SK-MEL-5 (cell line): ENCODE measurements around the gene MYBPHL. TPM values are rescaled to one million over a fixed set of nuclear protein-coding genes. Genes with fewer than 3 reads are reported as not detected.

Source experiments
- DNase-seq: peaks from one replicate; pipeline ENCODE4 v3.0.0-alpha.2; 2016; ENCODE audit warnings: low read depth, low spot score
- in situ Hi-C: cut with HindIII; loops from 2 replicates; pipeline ENCODE4 v1.10.0; 2016; ENCODE audit warnings: low sequenced_read_pairs, high pct_unique_total_duplicates, low pct_unique_long_range_greater_than_20kb
- total RNA-seq: library from RNA; depleted of rRNA; stranded (reverse); fragments of >200 nt; shearing (Covaris generic); gene quantifications from 2 replicates; pipeline ENCODE4 v1.2.3, GENCODE V29; 2014; rRNA removed

Gene MYBPHL
- total RNA-seq, 1 experiment from 2014 or later = 0.18 TPM

DNA sequence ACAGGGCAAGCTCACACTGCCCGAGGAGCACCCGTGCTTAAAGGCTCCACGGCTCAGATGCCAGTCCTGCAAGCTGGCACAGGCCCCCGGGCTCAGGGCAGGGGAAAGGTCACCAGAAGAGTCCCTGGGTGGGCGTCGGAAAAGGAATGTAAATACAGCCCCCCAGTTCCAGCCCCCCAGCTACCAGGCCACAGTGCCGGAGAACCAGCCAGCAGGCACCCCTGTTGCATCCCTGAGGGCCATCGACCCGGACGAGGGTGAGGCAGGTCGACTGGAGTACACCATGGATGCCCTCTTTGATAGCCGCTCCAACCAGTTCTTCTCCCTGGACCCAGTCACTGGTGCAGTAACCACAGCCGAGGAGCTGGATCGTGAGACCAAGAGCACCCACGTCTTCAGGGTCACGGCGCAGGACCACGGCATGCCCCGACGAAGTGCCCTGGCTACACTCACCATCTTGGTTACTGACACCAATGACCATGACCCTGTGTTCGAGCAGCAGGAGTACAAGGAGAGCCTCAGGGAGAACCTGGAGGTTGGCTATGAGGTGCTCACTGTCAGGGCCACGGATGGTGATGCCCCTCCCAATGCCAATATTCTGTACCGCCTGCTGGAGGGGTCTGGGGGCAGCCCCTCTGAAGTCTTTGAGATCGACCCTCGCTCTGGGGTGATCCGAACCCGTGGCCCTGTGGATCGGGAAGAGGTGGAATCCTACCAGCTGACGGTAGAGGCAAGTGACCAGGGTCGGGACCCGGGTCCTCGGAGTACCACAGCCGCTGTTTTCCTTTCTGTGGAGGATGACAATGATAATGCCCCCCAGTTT is 56.1 kb downstream of the MYBPHL start:
- no peak for DNase-seq
- in situ Hi-C loops = no loop called here

DNA sequence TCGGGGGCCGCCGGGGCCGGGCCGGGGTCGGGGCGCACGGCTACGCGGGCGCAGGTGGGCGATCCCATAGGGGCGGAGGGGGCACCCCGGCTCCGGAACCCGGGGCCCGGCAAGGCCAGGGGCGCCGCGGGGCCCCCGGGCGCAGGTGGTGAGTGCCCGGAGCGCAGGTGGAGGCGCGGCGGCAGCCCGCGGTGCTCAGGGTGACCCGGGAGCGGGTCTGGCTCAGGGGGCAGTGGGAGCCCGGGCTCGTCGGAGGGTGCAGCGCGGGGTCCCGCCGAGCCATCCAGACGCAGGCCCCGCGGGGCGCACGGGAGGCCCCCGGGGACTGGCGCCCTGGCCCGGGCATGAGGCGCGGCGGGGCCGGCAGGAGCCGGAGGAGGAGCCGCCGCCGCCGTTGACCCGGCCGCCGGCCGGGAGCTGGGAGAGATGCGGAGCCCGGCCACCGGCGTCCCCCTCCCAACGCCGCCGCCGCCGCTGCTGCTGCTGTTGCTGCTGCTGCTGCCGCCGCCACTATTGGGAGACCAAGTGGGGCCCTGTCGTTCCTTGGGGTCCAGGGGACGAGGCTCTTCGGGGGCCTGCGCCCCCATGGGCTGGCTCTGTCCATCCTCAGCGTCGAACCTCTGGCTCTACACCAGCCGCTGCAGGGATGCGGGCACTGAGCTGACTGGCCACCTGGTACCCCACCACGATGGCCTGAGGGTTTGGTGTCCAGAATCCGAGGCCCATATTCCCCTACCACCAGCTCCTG is 57.0 kb downstream of the MYBPHL start:
- no peak for DNase-seq
- in situ Hi-C loops = no loop called here

DNA sequence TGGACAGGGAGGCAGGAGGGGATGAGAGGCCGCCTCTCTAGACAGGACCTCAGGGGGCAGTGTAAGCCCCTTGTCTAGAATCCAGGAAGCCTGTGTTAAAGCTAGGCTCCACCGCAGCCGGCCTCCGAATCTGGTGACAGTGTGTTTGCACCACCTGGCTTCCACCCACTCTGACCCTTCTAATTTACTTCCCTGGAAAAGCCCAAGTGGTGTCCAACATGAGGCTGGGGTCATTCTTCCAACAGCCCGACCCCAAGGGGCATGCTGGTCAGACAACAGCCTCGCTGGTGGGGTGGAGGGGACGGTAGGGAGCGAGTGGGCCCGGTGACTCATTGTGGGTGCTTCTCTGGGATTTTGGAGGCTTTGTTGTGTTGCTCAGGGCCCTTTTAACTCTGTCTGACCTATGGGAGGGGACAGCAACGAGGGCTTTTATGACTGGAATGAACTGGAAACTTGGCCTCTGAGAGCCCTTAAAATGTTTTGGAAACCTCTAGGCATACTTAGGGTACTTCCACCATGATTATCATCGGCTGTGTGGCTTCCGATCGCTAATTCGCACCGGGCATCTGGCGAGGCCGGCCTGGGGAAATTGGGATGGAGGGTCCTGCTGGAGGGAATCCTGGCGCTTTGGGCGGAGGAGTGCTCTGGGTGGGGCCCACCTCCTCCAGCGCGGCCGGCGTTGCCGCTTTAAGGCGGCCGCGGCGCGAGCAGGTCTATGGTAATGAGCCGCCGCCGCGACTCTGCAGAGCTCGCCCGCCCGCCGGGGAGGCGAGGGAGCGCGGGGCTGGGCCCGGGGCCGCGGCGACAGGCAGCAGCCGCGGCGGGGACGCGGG is 57.8 kb downstream of the MYBPHL start, which contains the start of gene CELSR2:
CELSR2 (plus strand) TSS at position 743 of the 833 bp plus-strand sequence. CDS start 541 bp downstream, outside the sequence.
- peak; percentile 63 for DNase-seq
- in situ Hi-C loops = no loop called here

DNA sequence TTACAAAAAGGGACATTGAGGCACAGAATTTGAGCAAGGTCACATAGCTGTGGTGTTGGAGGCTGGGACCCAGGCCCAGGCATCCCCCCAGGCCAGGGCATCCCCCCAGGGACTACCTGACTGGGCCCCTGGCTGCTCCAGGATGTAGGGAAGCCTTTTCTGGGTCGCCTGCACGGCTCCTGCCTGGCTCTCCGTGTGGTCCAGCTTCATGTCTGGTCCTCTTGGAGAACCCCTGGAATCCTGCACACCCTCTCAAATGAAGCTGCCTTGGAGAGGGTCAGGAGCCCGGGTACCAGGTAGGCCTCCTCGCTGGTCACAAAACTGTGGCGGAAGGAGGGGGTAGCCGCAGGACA is 58.4 kb downstream of the MYBPHL start:
- no peak for DNase-seq
- in situ Hi-C loops = no loop called here

DNA sequence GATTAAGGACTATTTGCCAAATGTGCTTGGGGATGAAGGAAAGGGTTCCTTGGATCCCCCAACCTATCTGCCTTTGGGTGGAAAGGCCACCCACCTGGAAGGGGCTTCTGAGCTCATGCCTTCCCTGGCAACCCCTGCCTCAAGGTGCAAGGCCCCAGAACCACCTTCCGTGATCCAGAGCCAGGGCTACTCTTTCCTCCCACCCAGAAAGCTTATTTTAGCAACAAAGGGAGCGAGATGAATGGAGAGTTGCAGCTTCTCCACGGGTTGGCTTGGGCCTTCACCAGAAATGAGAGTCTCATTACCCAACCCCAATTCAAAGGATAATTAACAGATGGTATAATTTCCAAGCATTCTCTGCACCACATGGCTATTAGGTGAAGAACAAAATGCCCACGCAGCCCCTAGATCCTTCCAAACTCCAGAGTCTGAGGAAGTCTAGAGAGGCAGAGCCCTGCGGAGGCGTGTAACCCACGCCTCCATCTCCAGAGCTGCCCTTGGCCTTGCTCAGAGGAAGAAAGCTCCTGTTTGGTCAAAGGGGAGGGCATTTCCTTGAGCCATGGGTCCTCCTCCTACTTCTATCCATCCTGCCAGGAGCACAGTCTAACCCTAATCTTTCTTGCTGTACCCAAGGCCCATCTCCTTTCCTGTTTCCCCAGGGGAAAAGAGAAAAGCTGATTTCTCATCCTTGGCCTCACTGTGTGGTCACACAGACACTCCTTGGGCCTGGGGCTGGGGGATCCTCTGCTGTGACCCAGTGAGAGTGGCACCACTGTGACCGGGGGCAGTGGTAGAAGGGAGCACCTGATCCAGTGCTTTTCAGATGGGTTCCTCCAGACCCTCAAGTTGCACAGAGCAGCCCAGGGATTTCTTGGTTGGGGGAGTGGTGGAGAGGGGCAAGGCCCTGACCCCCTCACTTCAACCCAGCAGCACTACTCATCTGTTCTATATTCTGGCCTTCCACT is 59.1 kb downstream of the MYBPHL start:
- DNase-seq = no peak
- in situ Hi-C loops = no loop called here

DNA sequence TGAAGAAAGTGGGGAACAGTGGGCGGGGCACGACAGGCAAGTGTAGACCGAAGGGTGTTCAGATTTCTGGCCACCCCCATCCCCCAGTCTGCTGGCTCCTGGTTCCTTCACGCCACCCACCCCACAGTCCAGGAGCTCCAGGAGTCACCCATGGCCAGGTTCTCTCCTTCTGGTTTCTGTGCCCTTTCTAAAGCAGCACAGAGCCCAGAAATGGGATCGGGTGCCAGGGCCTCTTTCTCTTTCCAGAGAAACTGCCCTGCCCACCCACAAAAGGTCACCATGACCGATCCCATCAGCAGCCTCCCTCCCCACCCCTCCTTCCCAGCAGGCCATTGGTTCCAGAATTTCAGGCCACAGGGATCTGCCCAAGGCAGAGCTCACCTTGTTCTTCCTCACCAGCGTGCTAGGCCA is 60.7 kb downstream of the MYBPHL start:
- DNase-seq = no peak
- in situ Hi-C loops = no loop called here

DNA sequence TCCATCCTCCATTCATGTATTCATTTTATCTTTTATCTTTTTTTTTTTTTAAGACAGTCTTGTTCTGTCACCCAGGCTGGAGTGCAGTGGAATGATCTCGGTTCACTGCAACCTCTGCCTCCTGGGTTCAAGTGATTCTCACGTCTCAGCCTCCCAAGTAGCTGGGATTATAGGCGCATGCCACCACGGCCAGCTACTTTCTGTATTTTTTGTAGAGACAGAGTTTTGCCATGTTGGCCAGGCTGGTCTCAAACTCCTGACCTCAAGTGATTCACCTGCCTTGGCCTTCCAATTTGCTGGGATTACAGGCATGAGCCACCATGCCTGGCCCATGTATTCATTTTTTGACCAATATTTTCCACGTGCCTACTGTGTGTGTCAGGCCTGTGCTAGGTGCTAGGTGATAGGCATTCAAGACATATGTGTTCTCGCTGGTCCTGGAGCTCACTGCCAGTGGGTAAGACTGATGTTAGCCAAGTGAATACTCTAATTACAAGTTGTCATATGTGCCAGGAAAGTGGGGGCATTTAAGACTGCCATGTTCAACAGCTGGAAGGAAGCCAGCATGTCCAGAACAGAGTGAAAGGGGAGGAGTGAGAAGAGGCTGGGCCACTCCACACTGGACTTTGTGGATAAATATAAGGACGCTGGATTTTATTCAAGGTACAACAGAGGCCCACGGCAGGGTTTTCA is 62.8 kb downstream of the MYBPHL start:
- in situ Hi-C loops = no loop called here

DNA sequence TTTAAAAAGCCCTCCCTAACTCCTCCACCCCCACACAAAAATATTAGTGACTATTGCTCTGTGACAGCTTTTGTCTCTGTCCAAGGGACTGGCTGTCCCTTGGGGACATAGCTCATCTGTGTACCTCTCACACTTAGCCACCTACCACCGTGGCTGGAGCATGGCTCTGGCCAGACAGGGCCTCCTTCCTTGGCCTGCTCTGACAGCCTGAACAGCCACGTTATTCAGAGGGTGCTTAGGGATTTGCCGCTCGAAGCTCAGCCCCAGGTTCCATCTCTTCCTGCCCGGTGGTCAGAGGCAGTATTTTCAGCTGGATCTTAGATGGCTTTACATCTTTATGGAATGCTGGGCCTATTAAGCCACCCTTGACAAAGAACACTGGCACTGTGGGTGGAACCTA is 63.6 kb downstream of the MYBPHL start:
- no peak for DNase-seq
- in situ Hi-C loops = no loop called here

More for the DNA sequence above, 62.8 kb downstream of the MYBPHL start:
- DNase-seq = no peak

DNA sequence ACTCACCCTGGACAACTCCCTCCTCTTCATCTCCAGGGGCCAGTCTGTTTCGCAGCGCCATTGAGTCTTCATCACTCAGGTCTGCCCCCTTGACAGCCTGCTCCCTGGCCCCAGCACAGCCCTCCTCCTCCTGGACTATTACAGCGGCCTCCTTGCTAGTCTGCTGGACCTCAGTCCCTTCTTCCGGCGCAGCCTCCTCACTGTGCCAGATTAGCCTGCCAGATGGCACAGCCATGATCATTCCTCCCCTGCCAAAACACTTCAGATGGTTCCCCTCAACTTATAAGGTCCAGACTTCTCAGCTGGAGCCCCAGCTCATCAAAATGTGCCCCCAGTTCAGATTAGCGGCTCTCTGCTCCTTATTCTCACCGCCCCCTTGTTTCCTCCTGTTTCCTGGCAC is 64.4 kb downstream of the MYBPHL start:
- DNase-seq = no peak
- in situ Hi-C loops = no loop called here

Other genes with a start within 250 kb of the MYBPHL start
- 41.8 and 44.1 TPM in 2 replicates for gene TAF13, start 231.0 kb downstream of the MYBPHL start, total RNA-seq
- 13.3 and 21.1 TPM in 2 replicates for gene TMEM167B, start 216.2 kb downstream of the MYBPHL start, total RNA-seq
- gene ELAPOR1, start 192.9 kb downstream of the MYBPHL start, total RNA-seq = 0.35 TPM in 1 of 2 replicates, not detected in the other
- 200 and 205 TPM in 2 replicates for gene SARS1, start 93.1 kb downstream of the MYBPHL start, total RNA-seq
- 3.5 TPM in 2 replicates for gene CELSR2, start 57.5 kb downstream of the MYBPHL start, total RNA-seq
- 17.1 and 17.3 TPM in 2 replicates for gene PSRC1, start 23.9 kb downstream of the MYBPHL start, total RNA-seq
- 23.7 and 25.8 TPM in 2 replicates for gene SORT1, start 90.9 kb upstream of the MYBPHL start, total RNA-seq
- 103 and 108 TPM in 2 replicates for gene PSMA5, start 119.4 kb upstream of the MYBPHL start, total RNA-seq
- gene SYPL2, start 159.5 kb upstream of the MYBPHL start, total RNA-seq = 0.35 and 0.37 TPM in 2 replicates
- gene ATXN7L2, start 176.9 kb upstream of the MYBPHL start, total RNA-seq = 0.88 and 1.4 TPM in 2 replicates
- gene CYB561D1, start 187.1 kb upstream of the MYBPHL start, total RNA-seq = 4.5 and 4.7 TPM in 2 replicates
- 2.4 and 2.6 TPM in 2 replicates for gene AMIGO1, start 202.7 kb upstream of the MYBPHL start, total RNA-seq
- gene GPR61, start 232.9 kb upstream of the MYBPHL start, total RNA-seq = 0.03 and 0.98 TPM in 2 replicates
- 8.3 TPM in 2 replicates for gene GNAI3, start 241.6 kb upstream of the MYBPHL start, total RNA-seq